NCI-H69 (cell line): ENCODE data around the gene PLD1.
"Not testable (repeated sequence)": the region's sequence is repeated elsewhere in the genome, so short reads cannot be mapped to it uniquely, and the experiment has no call there.

Experiments used
- DNase-seq: peaks from one replicate; lab custom pipeline; 2025; lab: John Stamatoyannopoulos, UW

Gene PLD1

GRCh38 chr3:171699601-171700000, 110.7 kb downstream of the PLD1 start:
- no peak for DNase-seq

- DNase-seq, result no peak
These were observed 113.5 kb downstream of the PLD1 start for GRCh38 chr3:171696805-171697204.

- no peak for DNase-seq
These were observed 114.9 kb downstream of the PLD1 start for GRCh38 chr3:171695426-171695825.

GRCh38 chr3:171694888-171695287, 115.4 kb downstream of the PLD1 start:
- no peak for DNase-seq

- DNase-seq, result not testable (repeated sequence)
These were observed 117.7 kb downstream of the PLD1 start for GRCh38 chr3:171692551-171692950.

- no peak for DNase-seq
These were observed 118.8 kb downstream of the PLD1 start for GRCh38 chr3:171691485-171691884.

- no peak for DNase-seq
These were observed 120.0 kb downstream of the PLD1 start for GRCh38 chr3:171690281-171690680.

GRCh38 chr3:171688593-171688992, 121.7 kb downstream of the PLD1 start:
- no peak for DNase-seq

GRCh38 chr3:171688002-171688401, 122.3 kb downstream of the PLD1 start:
- no peak for DNase-seq

GRCh38 chr3:171687581-171687980, 122.7 kb downstream of the PLD1 start:
- no peak for DNase-seq

GRCh38 chr3:171687064-171687463, 123.2 kb downstream of the PLD1 start:
- no peak for DNase-seq

GRCh38 chr3:171685116-171685895, 125.0 kb downstream of the PLD1 start:
- DNase-seq, result no peak

GRCh38 chr3:171684221-171684620, 126.1 kb downstream of the PLD1 start:
- no peak for DNase-seq

GRCh38 chr3:171682743-171683142, 127.5 kb downstream of the PLD1 start:
- DNase-seq, result no peak

GRCh38 chr3:171680726-171681411, 129.4 kb downstream of the PLD1 start:
- DNase-seq, result peak; percentile 63

- DNase-seq, result peak; percentile 84
These were observed 131.3 kb downstream of the PLD1 start for GRCh38 chr3:171678971-171679492.

- DNase-seq, result no peak
These were observed 132.6 kb downstream of the PLD1 start for GRCh38 chr3:171677706-171678105.

GRCh38 chr3:171676601-171677175, 133.6 kb downstream of the PLD1 start:
- no peak for DNase-seq

GRCh38 chr3:171673951-171674350, 136.3 kb downstream of the PLD1 start:
- DNase-seq, result no peak

- DNase-seq, result no peak
These were observed 137.7 kb downstream of the PLD1 start for GRCh38 chr3:171672538-171672937.

- DNase-seq, result no peak
These were observed 138.2 kb downstream of the PLD1 start for GRCh38 chr3:171672124-171672523.

- no peak for DNase-seq
These were observed 138.6 kb downstream of the PLD1 start for GRCh38 chr3:171671709-171672108.

- DNase-seq, result no peak
These were observed 143.8 kb downstream of the PLD1 start for GRCh38 chr3:171666516-171666915.
